ENCODE results near the gene BABAM2.

GRCh38 chr2:28341208-28341891, 450.8 kb downstream of the BABAM2 start:
- TF ChIP-seq SMC3 (IDR thresholded peaks at IDR 0.05; ENCODE audit: low read depth, low read length) (no peak), POLR2A (IDR thresholded peaks at IDR 0.05; ENCODE audit: low read depth, low read length) (no peak), RAD21 (IDR thresholded peaks at IDR 0.05; ENCODE audit: low read length) (no peak), CEBPB (IDR thresholded peaks at IDR 0.05; ENCODE audit: low read depth, low read length) (no peak), RCOR1 (IDR thresholded peaks at IDR 0.05; ENCODE audit: insufficient replicate concordance, low read length) (no peak), USF2 (IDR thresholded peaks at IDR 0.05; ENCODE audit: low read depth, low read length) (no peak), MAFK (IDR thresholded peaks at IDR 0.05; ENCODE audit: low read depth, low read length) (no peak), RFX5 (IDR thresholded peaks at IDR 0.05; ENCODE audit: low read depth, low read length) (no peak), MXI1 (IDR thresholded peaks at IDR 0.05; ENCODE audit: borderline replicate concordance, low read depth, low read length) (no peak), FOS (IDR thresholded peaks at IDR 0.05; ENCODE audit: low read depth, low read length) (no peak), MAZ (IDR thresholded peaks at IDR 0.05; ENCODE audit: borderline replicate concordance, low read depth, low read length) (no peak), CHD1 (IDR thresholded peaks at IDR 0.05; ENCODE audit: low read depth, low read length) (no peak)
- TF ChIP-seq, protein P1, sequence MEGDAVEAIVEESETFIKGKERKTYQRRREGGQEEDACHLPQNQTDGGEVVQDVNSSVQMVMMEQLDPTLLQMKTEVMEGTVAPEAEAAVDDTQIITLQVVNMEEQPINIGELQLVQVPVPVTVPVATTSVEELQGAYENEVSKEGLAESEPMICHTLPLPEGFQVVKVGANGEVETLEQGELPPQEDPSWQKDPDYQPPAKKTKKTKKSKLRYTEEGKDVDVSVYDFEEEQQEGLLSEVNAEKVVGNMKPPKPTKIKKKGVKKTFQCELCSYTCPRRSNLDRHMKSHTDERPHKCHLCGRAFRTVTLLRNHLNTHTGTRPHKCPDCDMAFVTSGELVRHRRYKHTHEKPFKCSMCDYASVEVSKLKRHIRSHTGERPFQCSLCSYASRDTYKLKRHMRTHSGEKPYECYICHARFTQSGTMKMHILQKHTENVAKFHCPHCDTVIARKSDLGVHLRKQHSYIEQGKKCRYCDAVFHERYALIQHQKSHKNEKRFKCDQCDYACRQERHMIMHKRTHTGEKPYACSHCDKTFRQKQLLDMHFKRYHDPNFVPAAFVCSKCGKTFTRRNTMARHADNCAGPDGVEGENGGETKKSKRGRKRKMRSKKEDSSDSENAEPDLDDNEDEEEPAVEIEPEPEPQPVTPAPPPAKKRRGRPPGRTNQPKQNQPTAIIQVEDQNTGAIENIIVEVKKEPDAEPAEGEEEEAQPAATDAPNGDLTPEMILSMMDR (conservative IDR thresholded peaks at IDR 0.05; ENCODE audit: low read depth, low read length): no peak
- TF ChIP-seq, protein P2, sequence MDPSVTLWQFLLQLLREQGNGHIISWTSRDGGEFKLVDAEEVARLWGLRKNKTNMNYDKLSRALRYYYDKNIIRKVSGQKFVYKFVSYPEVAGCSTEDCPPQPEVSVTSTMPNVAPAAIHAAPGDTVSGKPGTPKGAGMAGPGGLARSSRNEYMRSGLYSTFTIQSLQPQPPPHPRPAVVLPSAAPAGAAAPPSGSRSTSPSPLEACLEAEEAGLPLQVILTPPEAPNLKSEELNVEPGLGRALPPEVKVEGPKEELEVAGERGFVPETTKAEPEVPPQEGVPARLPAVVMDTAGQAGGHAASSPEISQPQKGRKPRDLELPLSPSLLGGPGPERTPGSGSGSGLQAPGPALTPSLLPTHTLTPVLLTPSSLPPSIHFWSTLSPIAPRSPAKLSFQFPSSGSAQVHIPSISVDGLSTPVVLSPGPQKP (IDR thresholded peaks at IDR 0.05; ENCODE audit: borderline replicate concordance, low read depth, low read length): no peak
